Activated CD4-positive, CD25-positive, alpha-beta regulatory T cell (primary cell): ENCODE results near the gene KRTAP5-1.

Source experiments
- DNase-seq, 4 experiments: peaks; one replicate each; lab custom pipeline; 2025; lab: John Stamatoyannopoulos, UW

KRTAP5-1 gene

GRCh38 chr11:1545432-1545831 lies 39.7 kb downstream of the KRTAP5-1 start:
- no peak for DNase-seq

GRCh38 chr11:1544536-1544935 lies 40.5 kb downstream of the KRTAP5-1 start:
- DNase-seq: no peak

- no peak for DNase-seq
Observed at GRCh38 chr11:1543606-1544263, 41.3 kb downstream of the KRTAP5-1 start.

- DNase-seq: no peak
Observed at GRCh38 chr11:1542267-1542666, 42.8 kb downstream of the KRTAP5-1 start.

- DNase-seq: no peak
Observed at GRCh38 chr11:1541474-1542204, 43.4 kb downstream of the KRTAP5-1 start.

- no peak for DNase-seq
Observed at GRCh38 chr11:1540074-1540473, 45.0 kb downstream of the KRTAP5-1 start.

GRCh38 chr11:1538153-1538552 lies 46.9 kb downstream of the KRTAP5-1 start:
- DNase-seq: no peak

GRCh38 chr11:1536065-1536843 lies 48.8 kb downstream of the KRTAP5-1 start:
- no peak for DNase-seq

GRCh38 chr11:1534682-1535081 lies 50.4 kb downstream of the KRTAP5-1 start:
- no peak for DNase-seq
